DOHH2 (cell line): Measurements from ENCODE around the gene KDM6B.

Experiments
- H3F3A ChIP-seq: fragments of 200-600 bp; sonication (generic), shearing (Covaris generic); 2 replicates; pipeline ENCODE4 v1.6.0; 2016; ENCODE audit warnings: antibody characterized with exemption, mild to moderate bottlenecking; ENCODE audit not compliant: control insufficient read depth, insufficient read depth
- H3K27ac ChIP-seq: fragments of 200-600 bp; sonication (generic); 2 replicates; pipeline ENCODE4 v1.5.1; 2014; ENCODE audit warnings: low read depth, mild to moderate bottlenecking, low read length, moderate library complexity
- H3K27me3 ChIP-seq: fragments of 200-600 bp; sonication (generic); 2 replicates; pipeline ENCODE4 v1.6.1; 2014; ENCODE audit warnings: mild to moderate bottlenecking, low read length, mixed read lengths; ENCODE audit not compliant: control insufficient read depth
- H3K36me3 ChIP-seq: fragments of 200-600 bp; sonication (generic); 2 replicates; pipeline ENCODE4 v1.6.1; 2014; ENCODE audit warnings: mild to moderate bottlenecking, low read length, moderate library complexity, mixed read lengths; ENCODE audit not compliant: control insufficient read depth
- H3K4me1 ChIP-seq: fragments of 200-600 bp; sonication (generic); 2 replicates; pipeline ENCODE4 v1.6.1; 2014; ENCODE audit warnings: mild to moderate bottlenecking, low read length, mixed read lengths; ENCODE audit not compliant: control insufficient read depth
- H3K4me2 ChIP-seq: fragments of 200-600 bp; sonication (generic); 2 replicates; pipeline ENCODE4 v1.6.0; 2014; ENCODE audit warnings: mild to moderate bottlenecking, low read length, moderate library complexity
- H3K4me3 ChIP-seq: fragments of 200-600 bp; sonication (generic); 2 replicates; pipeline ENCODE4 v1.5.1; 2014; ENCODE audit warnings: mild to moderate bottlenecking, low read length, mixed read lengths
- H3K79me2 ChIP-seq: fragments of 200-600 bp; sonication (generic); 2 replicates; pipeline ENCODE4 v1.6.1; 2014; ENCODE audit warnings: mild to moderate bottlenecking, low read length, mixed read lengths; ENCODE audit not compliant: control insufficient read depth
- H3K9me2 ChIP-seq: fragments of 200-600 bp; sonication (generic); replicated peaks from 2 replicates; pipeline ENCODE4 v1.6.1; 2014; ENCODE audit warnings: mild to moderate bottlenecking, low read length, mixed read lengths; ENCODE audit not compliant: control insufficient read depth
- H3K9me3 ChIP-seq: fragments of 200-600 bp; sonication (generic); 2 replicates; pipeline ENCODE4 v1.6.1; 2014; ENCODE audit warnings: antibody characterized with exemption, low read length, mixed read lengths; ENCODE audit not compliant: control insufficient read depth, insufficient read depth
- H4K20me1 ChIP-seq: fragments of 200-600 bp; sonication (generic); 2 replicates; pipeline ENCODE4 v1.6.0; 2014; ENCODE audit warnings: low read depth, mild to moderate bottlenecking, antibody characterized with exemption, low read length, moderate library complexity; ENCODE audit not compliant: control insufficient read depth, insufficient read depth
- EZH2phosphoT487 ChIP-seq: fragments of 200-600 bp; sonication (generic); IDR thresholded peaks from 2 replicates; pipeline ENCODE4 v1.6.1; 2017; ENCODE audit warnings: borderline replicate concordance, mild to moderate bottlenecking, antibody characterized with exemption, low read length, moderate library complexity, mixed read lengths
- TF ChIP-seq, protein P1 (sequence below): fragments of 200-600 bp; sonication (generic); IDR thresholded peaks from one replicate; pipeline ENCODE4 v1.5.1; 2014; ENCODE audit warnings: antibody characterized with exemption, mild to moderate bottlenecking, low read depth, low read length; ENCODE audit not compliant: poor library complexity, severe bottlenecking

The KDM6B gene

DNA sequence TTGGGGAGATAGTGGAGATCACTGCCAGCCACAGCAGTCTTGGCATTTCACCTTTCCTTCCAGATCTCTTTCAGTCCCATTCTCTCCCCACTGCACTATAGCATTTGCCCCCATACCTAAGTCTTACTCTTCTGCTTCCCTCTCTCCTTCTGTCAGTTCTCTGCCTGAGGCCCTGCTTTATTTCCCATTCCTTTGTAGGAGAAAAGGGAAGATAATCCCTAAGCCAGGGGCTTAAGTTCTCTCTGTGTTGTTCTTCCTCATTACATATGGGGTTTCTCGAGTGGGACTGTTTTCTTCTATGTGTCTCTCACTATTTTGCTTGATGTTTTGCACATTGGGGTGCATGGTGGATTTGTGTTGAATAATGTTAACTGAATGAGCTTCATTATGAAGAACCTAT, 6.4 kb downstream of the KDM6B start:
- peaks cover 48% of the 10 kb centered on the region for H3F3A ChIP-seq

DNA sequence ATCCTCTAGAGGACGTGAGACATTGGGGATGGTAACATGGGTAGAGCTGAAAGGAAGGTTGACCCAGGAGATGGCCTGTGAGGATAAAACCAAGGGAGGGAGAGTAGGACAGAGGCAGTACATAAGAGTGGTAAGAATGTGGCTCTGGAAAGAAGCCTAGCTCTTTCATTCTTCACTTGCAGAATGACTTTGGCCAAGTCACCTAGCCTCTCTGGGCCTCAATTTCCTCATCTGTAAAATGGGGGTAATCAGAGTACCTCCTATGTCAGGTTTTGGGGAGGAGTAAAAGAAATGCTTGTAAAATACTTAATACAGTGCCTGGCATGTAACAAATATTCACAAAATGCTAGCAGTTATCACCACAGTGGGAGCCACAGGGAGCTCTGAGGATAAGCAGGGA, 6.9 kb downstream of the KDM6B start:
- Histone ChIP-seq H4K20me1 (peaks cover 8% of the 10 kb centered on the region; the same call in 1 of the 2 replicates), H3F3A (peaks cover 48% of the 10 kb centered on the region), H3K4me2 (peak overlapping the region; percentile 93), H3K79me2 (peaks cover 76% of the 10 kb centered on the region), H3K27me3 (no peaks in the 10 kb centered on the region), H3K27ac (peak overlapping the region; percentile 96), H3K4me3 (peak overlapping the region; percentile 87), H3K36me3 (peaks cover 56% of the 10 kb centered on the region), H3K9me2 (no peaks in the 10 kb centered on the region), H3K4me1 (peaks cover 51% of the 10 kb centered on the region), H3K9me3 (no peaks in the 10 kb centered on the region)
- no peak for TF ChIP-seq EZH2phosphoT487
- TF ChIP-seq, protein P1, sequence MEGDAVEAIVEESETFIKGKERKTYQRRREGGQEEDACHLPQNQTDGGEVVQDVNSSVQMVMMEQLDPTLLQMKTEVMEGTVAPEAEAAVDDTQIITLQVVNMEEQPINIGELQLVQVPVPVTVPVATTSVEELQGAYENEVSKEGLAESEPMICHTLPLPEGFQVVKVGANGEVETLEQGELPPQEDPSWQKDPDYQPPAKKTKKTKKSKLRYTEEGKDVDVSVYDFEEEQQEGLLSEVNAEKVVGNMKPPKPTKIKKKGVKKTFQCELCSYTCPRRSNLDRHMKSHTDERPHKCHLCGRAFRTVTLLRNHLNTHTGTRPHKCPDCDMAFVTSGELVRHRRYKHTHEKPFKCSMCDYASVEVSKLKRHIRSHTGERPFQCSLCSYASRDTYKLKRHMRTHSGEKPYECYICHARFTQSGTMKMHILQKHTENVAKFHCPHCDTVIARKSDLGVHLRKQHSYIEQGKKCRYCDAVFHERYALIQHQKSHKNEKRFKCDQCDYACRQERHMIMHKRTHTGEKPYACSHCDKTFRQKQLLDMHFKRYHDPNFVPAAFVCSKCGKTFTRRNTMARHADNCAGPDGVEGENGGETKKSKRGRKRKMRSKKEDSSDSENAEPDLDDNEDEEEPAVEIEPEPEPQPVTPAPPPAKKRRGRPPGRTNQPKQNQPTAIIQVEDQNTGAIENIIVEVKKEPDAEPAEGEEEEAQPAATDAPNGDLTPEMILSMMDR = no peak

More for the DNA sequence above, 6.4 kb downstream of the KDM6B start:
- Histone ChIP-seq H3K4me1 (peaks cover 49% of the 10 kb centered on the region), H3K27me3 (no peaks in the 10 kb centered on the region), H3K4me3 (peak overlapping the region; percentile 87), H3K27ac (peak overlapping the region; percentile 96), H3K79me2 (peaks cover 72% of the 10 kb centered on the region), H3K36me3 (peaks cover 52% of the 10 kb centered on the region), H3K9me2 (no peaks in the 10 kb centered on the region), H3K9me3 (no peaks in the 10 kb centered on the region), H3K4me2 (peak overlapping the region; percentile 93), H4K20me1 (peaks cover 6% of the 10 kb centered on the region; the same call in 1 of the 2 replicates)
- TF ChIP-seq, protein P1 = no peak
- TF ChIP-seq EZH2phosphoT487 = no peak

DNA sequence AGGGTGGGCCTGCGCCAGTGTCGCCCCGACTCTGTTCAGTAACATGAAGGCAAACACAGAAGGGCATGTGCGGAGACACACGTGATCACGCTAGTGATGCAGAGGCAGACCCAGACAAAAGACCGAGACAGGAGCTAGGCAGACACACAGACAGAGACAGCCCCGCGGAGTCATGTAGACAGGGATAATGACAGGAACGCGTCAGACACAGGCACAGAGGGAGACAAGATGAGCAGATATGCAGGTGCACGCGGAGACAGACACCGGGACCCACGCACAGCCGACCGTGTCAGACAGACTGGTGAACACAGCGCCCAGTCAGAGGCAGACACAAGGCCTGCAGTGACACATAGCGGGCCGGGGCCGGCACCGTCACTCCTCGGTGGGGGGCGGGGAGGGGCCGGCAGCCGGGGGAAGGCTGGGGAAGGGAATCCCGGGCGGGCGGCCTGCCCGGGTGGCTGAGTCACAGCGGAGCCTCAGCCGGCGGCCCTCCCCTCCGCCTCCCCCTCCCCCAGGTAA, 7.4 kb downstream of the KDM6B start:
- H3K4me1 ChIP-seq = peaks cover 51% of the 10 kb centered on the region
- peaks cover 8% of the 10 kb centered on the region; the same call in 1 of the 2 replicates for H4K20me1 ChIP-seq
- H3K27ac ChIP-seq = peak overlapping the region; percentile 96
- peaks cover 79% of the 10 kb centered on the region for H3K79me2 ChIP-seq
- H3K4me3 ChIP-seq = peak overlapping the region; percentile 87
- no peaks in the 10 kb centered on the region for H3K9me3 ChIP-seq
- H3K9me2 ChIP-seq = no peaks in the 10 kb centered on the region
- TF ChIP-seq EZH2phosphoT487 = no peak
- TF ChIP-seq, protein P1 = peak; percentile 27
- peak overlapping the region; percentile 93 for H3K4me2 ChIP-seq
- H3K36me3 ChIP-seq = peaks cover 62% of the 10 kb centered on the region
- peaks cover 44% of the 10 kb centered on the region for H3F3A ChIP-seq
- no peaks in the 10 kb centered on the region for H3K27me3 ChIP-seq
